ENCODE data around the gene KIAA1328. TPM values are rescaled to one million over a fixed set of nuclear protein-coding genes. Genes with fewer than 3 reads are reported as not detected.
A peak's percentile ranks its signal among the peaks of the same experiment; 100 is the strongest.

The KIAA1328 gene
- total and polyA plus RNA-seq, 9 of the 15 experiments (the other 6 are each of a cell fraction or from before 2014, with no cell fraction given), result 4.0 to 8.6 (median 7.4) TPM

DNA sequence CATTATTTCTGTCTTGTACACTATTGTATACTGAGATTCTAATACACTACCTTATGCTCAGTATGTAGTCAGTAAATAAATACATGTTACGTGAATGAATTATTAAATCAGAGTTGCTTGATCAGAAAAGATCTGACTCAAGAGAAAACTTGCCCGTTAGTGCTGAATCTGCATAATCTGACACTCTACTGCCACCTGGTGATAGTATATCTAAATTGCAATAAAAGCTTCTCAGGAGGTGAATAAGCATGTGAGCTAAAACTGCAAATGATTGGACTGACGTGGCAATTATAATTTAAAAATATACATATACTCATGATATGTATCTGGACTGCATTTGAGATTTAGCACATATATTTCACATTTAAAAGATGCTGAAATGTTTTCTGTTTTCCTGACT lies 70.4 kb downstream of the KIAA1328 start:
- intact Hi-C loops (cut with micrococcal nuclease), result loop anchor here (1.0 to 5.0 kb wide), 3 partner anchors 67 to 212 kb away; no protein-coding TSS in a partner anchor
- ATAC-seq (0 out of 3 replicates have a peak, but pooled peaks have one; percentile 31), FAIRE-seq (no peak), DNase-seq (ENCODE audit: extremely low read depth in 1 of 4, low spot score in 3 of 4) (peak; percentile 46 to 64 (median 52))
- H3K4me1 ChIP-seq (replicated peaks in 1 of 2; ENCODE audit: control insufficient read depth in 2 of 2, insufficient read depth in 2 of 2, low read length in 2 of 2), result peaks cover 4 to 22% of the 10 kb centered on the region in 2 experiments; a peak in 3 of 5 replicates
- H3K36me3 ChIP-seq (ENCODE audit: control insufficient read depth, insufficient read depth, low read length), result no peaks in the 10 kb centered on the region
- H3K27ac ChIP-seq (ENCODE audit: extremely low read depth, low read depth, low read length), result no peak overlapping the region
- BruUV-seq (replicated peaks), result no TSS peak
- no peak overlapping the region for H3K9ac ChIP-seq (ENCODE audit: insufficient read depth in 1 of 2, low read depth in 2 of 2, low read length in 2 of 2)
- H4K20me1 ChIP-seq (replicated peaks; ENCODE audit: control insufficient read depth, insufficient read depth, low read length), result no peaks in the 10 kb centered on the region
- no peak overlapping the region for H3K4me3 ChIP-seq
- in situ Hi-C loops (cut with MboI), result no loop called here
- H3K79me2 ChIP-seq (ENCODE audit: control insufficient read depth, insufficient read depth, low read length), result no peaks in the 10 kb centered on the region
- POLR2A ChIA-PET, result no interaction called here
- no peak overlapping the region for H3K4me2 ChIP-seq (ENCODE audit: insufficient read depth, low read length)
- no peaks in the 10 kb centered on the region for H3K27me3 ChIP-seq (ENCODE audit: control insufficient read depth in 2 of 2, insufficient read depth in 2 of 2, low read length in 2 of 2)
- WGBS (ENCODE audit: insufficient coverage, low coverage, missing lambda C conversion rate), result 42% methylated on average over 3 of the region's 3 CpGs
- H3K9me3 ChIP-seq (replicated peaks; ENCODE audit: control insufficient read depth, insufficient read depth, low read depth, low read length), result peaks cover 6% of the 10 kb centered on the region; the same call in 1 of the 2 replicates
- no peaks in the 10 kb centered on the region for H3K9me1 ChIP-seq (ENCODE audit: control insufficient read depth, insufficient read depth, low read length)
- CTCF ChIA-PET (ENCODE audit: low intra/inter-chr PET ratio), result interaction anchor here (0.7 to 1.7 kb wide), 3 partner anchors 90 to 211 kb away, joined by 3 to 7 read pairs (median 3); no protein-coding TSS in a partner anchor
- H2AFZ ChIP-seq (ENCODE audit: low read depth, low read length), result no peak overlapping the region
- TF ChIP-seq, protein P1, sequence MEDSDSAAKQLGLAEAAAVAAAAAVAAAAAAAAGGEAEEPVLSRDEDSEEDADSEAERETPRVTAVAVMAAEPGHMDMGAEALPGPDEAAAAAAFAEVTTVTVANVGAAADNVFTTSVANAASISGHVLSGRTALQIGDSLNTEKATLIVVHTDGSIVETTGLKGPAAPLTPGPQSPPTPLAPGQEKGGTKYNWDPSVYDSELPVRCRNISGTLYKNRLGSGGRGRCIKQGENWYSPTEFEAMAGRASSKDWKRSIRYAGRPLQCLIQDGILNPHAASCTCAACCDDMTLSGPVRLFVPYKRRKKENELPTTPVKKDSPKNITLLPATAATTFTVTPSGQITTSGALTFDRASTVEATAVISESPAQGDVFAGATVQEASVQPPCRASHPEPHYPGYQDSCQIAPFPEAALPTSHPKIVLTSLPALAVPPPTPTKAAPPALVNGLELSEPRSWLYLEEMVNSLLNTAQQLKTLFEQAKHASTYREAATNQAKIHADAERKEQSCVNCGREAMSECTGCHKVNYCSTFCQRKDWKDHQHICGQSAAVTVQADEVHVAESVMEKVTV (CRISPR knock-in tag; IDR thresholded peaks at IDR 0.05), result 0 out of 2 replicates have a peak, but pooled peaks have one; percentile 27
- TF ChIP-seq ADNP (tag; IDR thresholded peaks at IDR 0.05) (0 out of 2 replicates have a peak, but pooled peaks have one; percentile 31), TFAM (CRISPR knock-in tag; conservative IDR thresholded peaks at IDR 0.05) (no peak), SNRNP70 (optimal IDR thresholded peaks at IDR 0.05; ENCODE audit: low read depth, low read length) (no peak), ZNF644 (tag; IDR thresholded peaks at IDR 0.05; ENCODE audit: low read depth) (no peak), GABPB1 (CRISPR knock-in tag; IDR thresholded peaks at IDR 0.05) (no peak), MAFF (IDR thresholded peaks at IDR 0.05; ENCODE audit: low read length) (peak; percentile 87), MAZ (CRISPR knock-in tag; conservative IDR thresholded peaks at IDR 0.05 in 1 of 2, IDR thresholded peaks at IDR 0.05 in 1 of 2) (no peak), POU5F1 (IDR thresholded peaks at IDR 0.05; ENCODE audit: borderline replicate concordance, low read depth, low read length, partially characterized antibody) (no peak), ARID2 (IDR thresholded peaks at IDR 0.05) (0 out of 2 replicates have a peak, but pooled peaks have one; percentile 27), SIX5 (IDR thresholded peaks at IDR 0.05; ENCODE audit: borderline replicate concordance in 1 of 2, insufficient read depth in 1 of 2, low read depth in 1 of 2, low read length in 2 of 2) (no peak), CC2D1A (IDR thresholded peaks at IDR 0.05) (peak; percentile 52; the same call in 1 of the 2 replicates), HIVEP1 (CRISPR knock-in tag; IDR thresholded peaks at IDR 0.05) (no peak), CBX3 (IDR thresholded peaks at IDR 0.05; ENCODE audit: borderline replicate concordance in 1 of 2, low read length in 2 of 2) (0 out of 3 replicates have a peak, but pooled peaks of 1 of the 2 experiments have one; percentile 27), KDM1A (IDR thresholded peaks at IDR 0.05) (no peak), ARHGAP35 (IDR thresholded peaks at IDR 0.05; ENCODE audit: partially characterized antibody) (no peak), ZSCAN29 (IDR thresholded peaks at IDR 0.05) (no peak), MAFG (tag; conservative IDR thresholded peaks at IDR 0.05) (peak; percentile 92), RAD21 (CRISPR knock-in tag; conservative IDR thresholded peaks at IDR 0.05 in 1 of 2, IDR thresholded peaks at IDR 0.05 in 1 of 2) (peak; percentile 38 to 66; a peak in 3 of 4 replicates)
- TF ChIP-seq, protein P2, sequence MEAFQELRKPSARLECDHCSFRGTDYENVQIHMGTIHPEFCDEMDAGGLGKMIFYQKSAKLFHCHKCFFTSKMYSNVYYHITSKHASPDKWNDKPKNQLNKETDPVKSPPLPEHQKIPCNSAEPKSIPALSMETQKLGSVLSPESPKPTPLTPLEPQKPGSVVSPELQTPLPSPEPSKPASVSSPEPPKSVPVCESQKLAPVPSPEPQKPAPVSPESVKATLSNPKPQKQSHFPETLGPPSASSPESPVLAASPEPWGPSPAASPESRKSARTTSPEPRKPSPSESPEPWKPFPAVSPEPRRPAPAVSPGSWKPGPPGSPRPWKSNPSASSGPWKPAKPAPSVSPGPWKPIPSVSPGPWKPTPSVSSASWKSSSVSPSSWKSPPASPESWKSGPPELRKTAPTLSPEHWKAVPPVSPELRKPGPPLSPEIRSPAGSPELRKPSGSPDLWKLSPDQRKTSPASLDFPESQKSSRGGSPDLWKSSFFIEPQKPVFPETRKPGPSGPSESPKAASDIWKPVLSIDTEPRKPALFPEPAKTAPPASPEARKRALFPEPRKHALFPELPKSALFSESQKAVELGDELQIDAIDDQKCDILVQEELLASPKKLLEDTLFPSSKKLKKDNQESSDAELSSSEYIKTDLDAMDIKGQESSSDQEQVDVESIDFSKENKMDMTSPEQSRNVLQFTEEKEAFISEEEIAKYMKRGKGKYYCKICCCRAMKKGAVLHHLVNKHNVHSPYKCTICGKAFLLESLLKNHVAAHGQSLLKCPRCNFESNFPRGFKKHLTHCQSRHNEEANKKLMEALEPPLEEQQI (IDR thresholded peaks at IDR 0.05), result 0 out of 2 replicates have a peak, but pooled peaks have one; percentile 35

Measured in K562 (cell line).